Thyroid gland (tissue), 4 donors: ENCODE results near the gene PRKD2.

Experiments
- CTCF ChIP-seq, 6 experiments: fragments of 200-600 bp in 3 of 6; fragments of 450-650 bp in 3 of 6; sonication (generic) in 3 of 6; IDR thresholded peaks; one replicate each; pipeline ENCODE4 v1.5.1; 2016 to 2019; ENCODE audit warnings: antibody characterized with exemption in 6 of 6, mild to moderate bottlenecking in 2 of 6, inconsistent platforms in 1 of 6, moderate library complexity in 1 of 6
- POLR2A ChIP-seq, 2 donors: fragments of 450-650 bp; IDR thresholded peaks; one replicate each; pipeline ENCODE4 v1.6.1; 2017; ENCODE audit warnings: antibody characterized with exemption in 2 of 2, mild to moderate bottlenecking in 2 of 2, moderate library complexity in 1 of 2

DNA sequence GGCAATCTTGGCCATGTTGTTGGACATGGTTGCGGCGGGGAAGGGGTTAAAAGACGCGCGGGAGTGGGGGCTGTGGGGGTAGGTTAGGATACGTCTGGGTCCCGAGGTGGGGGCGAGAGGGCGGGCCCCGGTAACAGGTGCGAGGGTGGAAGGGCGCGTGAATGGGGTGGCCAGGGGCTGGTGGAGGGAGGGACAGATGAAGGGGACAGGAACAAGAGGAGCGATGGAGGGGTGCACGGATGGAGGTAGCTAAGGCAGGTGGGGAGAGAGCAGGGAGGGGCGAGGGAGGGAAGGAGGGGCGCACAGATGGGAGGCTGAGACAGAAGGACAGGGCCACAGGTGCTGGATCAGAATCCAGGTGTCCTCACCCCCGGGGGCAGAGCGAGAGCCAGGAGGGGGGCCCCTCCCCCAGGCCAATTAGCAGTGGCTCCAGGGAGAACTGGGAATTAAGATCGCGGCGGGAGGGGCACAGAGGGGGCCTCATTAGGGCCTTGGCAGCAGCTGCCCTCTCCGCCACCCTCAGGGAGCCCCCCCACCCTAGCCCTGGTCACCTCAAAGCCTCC is 82.2 kb downstream of the PRKD2 start:
- TF ChIP-seq CTCF (IDR thresholded peaks at IDR 0.05) (no peak), POLR2A (IDR thresholded peaks at IDR 0.05) (no peak)
